SK-N-SH (cell line): ENCODE data around the gene TRIM38. TPM values are rescaled to one million over a fixed set of nuclear protein-coding genes. Genes with fewer than 3 reads are reported as not detected.

ENCODE experiments used
- CTCF ChIA-PET: fragments of 300-600, 350-600 bp; formaldehyde crosslinking; extraction: SDS; loops from one replicate; lab custom pipeline; 2021; lab: Yijun Ruan, JAX
- POLR2A ChIA-PET: fragments of 350-600 bp; sonication (Branson Sonifier 250); formaldehyde crosslinking; extraction: SDS; loops from one replicate; lab custom pipeline; 2020; ENCODE audit warnings: antibody characterized with exemption, inconsistent platforms; lab: Yijun Ruan, JAX
- DNase-seq: peaks from one replicate; pipeline ENCODE4 v3.0.0; 2012
- H2AFZ ChIP-seq: fragments of 200-600 bp; sonication (generic); 2 replicates; pipeline ENCODE4 v1.8.1; 2016; ENCODE audit warnings: antibody characterized with exemption, mild to moderate bottlenecking, low read depth
- H3F3A ChIP-seq: fragments of 200-600 bp; sonication (generic); replicated peaks from 2 replicates; pipeline ENCODE3; 2016; ENCODE audit warnings: antibody characterized with exemption, mild to moderate bottlenecking; ENCODE audit not compliant: insufficient read depth
- H3K27ac ChIP-seq, 2 experiments: fragments of 200-500 bp in 1 of 2; fragments of 200-600 bp in 1 of 2; sonication (Bioruptor generic) in 1 of 2; sonication (generic), shearing (Covaris generic) in 1 of 2; 2 replicates each; pipeline versions ENCODE4 v1.5.1 to v1.6.1; 2014 to 2016; ENCODE audit warnings: low read depth in 2 of 2, inconsistent platforms in 1 of 2, low read length in 1 of 2, mild to moderate bottlenecking in 1 of 2, mixed read lengths in 1 of 2
- H3K27me3 ChIP-seq: fragments of 200-600 bp; sonication (generic), shearing (Covaris generic); 2 replicates; pipeline ENCODE4 v1.6.1; 2016; ENCODE audit warnings: mixed run types; ENCODE audit not compliant: insufficient read depth
- H3K36me3 ChIP-seq, 2 experiments: fragments of 200-500 bp in 1 of 2; fragments of 200-600 bp in 1 of 2; sonication (Bioruptor generic) in 1 of 2; sonication (generic) in 1 of 2; replicated peaks in 1 of 2; 2 replicates each; pipeline versions ENCODE3 to v1.5.1; 2014 to 2016; ENCODE audit warnings: low read length in 1 of 2, mild to moderate bottlenecking in 1 of 2; ENCODE audit not compliant: insufficient read depth in 2 of 2, control insufficient read depth in 1 of 2
- H3K4me1 ChIP-seq, 2 experiments: fragments of 200-500 bp in 1 of 2; fragments of 200-600 bp in 1 of 2; sonication (Bioruptor generic) in 1 of 2; sonication (generic), shearing (Covaris generic) in 1 of 2; 2 replicates each; pipeline versions ENCODE4 v1.5.1 to v1.6.1; 2014 to 2016; ENCODE audit warnings: low read depth in 1 of 2, low read length in 1 of 2, mixed run types in 1 of 2; ENCODE audit not compliant: insufficient read depth in 2 of 2, control insufficient read depth in 1 of 2
- H3K4me2 ChIP-seq: fragments of 200-600 bp; sonication (generic), shearing (Covaris generic); 2 replicates; pipeline ENCODE4 v1.6.1; 2017; ENCODE audit warnings: mixed run types
- H3K4me3 ChIP-seq, 2 experiments: fragments of 200-500 bp in 1 of 2; fragments of 200-600 bp in 1 of 2; sonication (Bioruptor generic) in 1 of 2; sonication (generic), shearing (Covaris generic) in 1 of 2; 2 replicates each; pipeline versions ENCODE4 v1.5.1 to v1.8.1; 2014 to 2016; ENCODE audit warnings: low read depth in 2 of 2, inconsistent platforms in 1 of 2, low read length in 1 of 2, mild to moderate bottlenecking in 1 of 2, mixed read lengths in 1 of 2, moderate library complexity in 1 of 2
- H3K79me2 ChIP-seq: fragments of 200-600 bp; sonication (generic); 2 replicates; pipeline ENCODE4 v1.8.1; 2017; ENCODE audit warnings: mild to moderate bottlenecking; ENCODE audit not compliant: insufficient read depth
- H3K9ac ChIP-seq: fragments of 200-600 bp; sonication (generic); 2 replicates; pipeline ENCODE4 v1.6.1; 2017; ENCODE audit warnings: mixed run types
- H3K9me2 ChIP-seq: fragments of 200-600 bp; sonication (generic); 2 replicates; pipeline ENCODE4 v1.6.1; 2017; ENCODE audit warnings: mixed run types
- H3K9me3 ChIP-seq: fragments of 200-600 bp; sonication (generic); 2 replicates; pipeline ENCODE4 v1.6.1; 2017; ENCODE audit warnings: mixed run types, mild to moderate bottlenecking, moderate library complexity
- H4K20me1 ChIP-seq: fragments of 200-600 bp; sonication (generic); 2 replicates; pipeline ENCODE4 v1.6.1; 2017; ENCODE audit warnings: mild to moderate bottlenecking, mixed run types; ENCODE audit not compliant: insufficient read depth
- CHD2 ChIP-seq: fragments of 150-350 bp; IDR thresholded peaks from 2 replicates; pipeline ENCODE4 v1.6.1; 2018; ENCODE audit warnings: low read length; ENCODE audit not compliant: partially characterized antibody
- EP300 ChIP-seq, 2 experiments: IDR thresholded peaks; 2 replicates each; pipeline versions ENCODE4 v1.4.0 to v1.6.1; 2012; ENCODE audit warnings: borderline replicate concordance in 1 of 2, low read depth in 1 of 2, low read length in 1 of 2
- EZH2phosphoT487 ChIP-seq: fragments of 200-600 bp; sonication (generic); IDR thresholded peaks from 2 replicates; pipeline ENCODE4 v1.6.1; 2017; ENCODE audit warnings: low read depth, mixed run types, mild to moderate bottlenecking, antibody characterized with exemption, moderate library complexity, borderline replicate concordance
- FOXM1 ChIP-seq: IDR thresholded peaks from 2 replicates; pipeline ENCODE4 v1.4.0; 2012; ENCODE audit warnings: low read depth, mild to moderate bottlenecking
- GATA2 ChIP-seq: sonication (generic); formaldehyde crosslinking; IDR thresholded peaks from 2 replicates; pipeline ENCODE4 v1.5.0; 2020; ENCODE audit warnings: mild to moderate bottlenecking, missing genetic modification reagents
- IRF3 ChIP-seq: fragments of 150-350 bp; IDR thresholded peaks from 2 replicates; pipeline ENCODE4 v1.6.1; 2016; ENCODE audit warnings: mild to moderate bottlenecking, low read depth, low read length
- MAX ChIP-seq: IDR thresholded peaks from 2 replicates; pipeline ENCODE4 v1.4.0; 2012; ENCODE audit warnings: low read depth
- NFIC ChIP-seq: IDR thresholded peaks from 2 replicates; pipeline ENCODE4 v1.4.0; 2012; ENCODE audit warnings: borderline replicate concordance
- NRF1 ChIP-seq: IDR thresholded peaks from 2 replicates; pipeline ENCODE4 v1.6.1; 2012; ENCODE audit warnings: low read depth, mild to moderate bottlenecking, low read length
- RAD21 ChIP-seq: IDR thresholded peaks from 2 replicates; pipeline ENCODE4 v1.6.1; 2012; ENCODE audit warnings: mild to moderate bottlenecking, low read length
- RCOR1 ChIP-seq: fragments of 150-350 bp; IDR thresholded peaks from 2 replicates; pipeline ENCODE4 v1.6.1; 2017; ENCODE audit warnings: antibody characterized with exemption, low read length
- SMC3 ChIP-seq: IDR thresholded peaks from 2 replicates; pipeline ENCODE4 v1.6.1; 2012; ENCODE audit warnings: low read depth, low read length, improper control_type of control experiment
- TAF1 ChIP-seq: IDR thresholded peaks from 2 replicates; pipeline ENCODE4 v1.6.1; 2012; ENCODE audit warnings: low read depth, mild to moderate bottlenecking, low read length, moderate library complexity, borderline replicate concordance
- TEAD4 ChIP-seq: IDR thresholded peaks from 2 replicates; pipeline ENCODE4 v1.4.0; 2012; ENCODE audit warnings: mild to moderate bottlenecking, borderline replicate concordance; ENCODE audit not compliant: insufficient read depth
- USF2 ChIP-seq: fragments of 150-350 bp; IDR thresholded peaks from 2 replicates; pipeline ENCODE4 v1.6.1; 2017; ENCODE audit warnings: antibody characterized with exemption, low read length, low read depth, borderline replicate concordance
- YY1 ChIP-seq: IDR thresholded peaks from 2 replicates; pipeline ENCODE4 v1.4.0; 2012; ENCODE audit warnings: low read depth, mild to moderate bottlenecking
- ZBTB33 ChIP-seq: IDR thresholded peaks from 2 replicates; pipeline ENCODE4 v1.4.0; 2012; ENCODE audit warnings: low read depth, borderline replicate concordance
- polyA plus RNA-seq, 3 experiments: library from polyadenylated mRNA; depleted of rRNA; stranded (reverse); fragments of >200 nt; gene quantifications; 2 replicates each; pipeline ENCODE4 v1.2.3, GENCODE V29; 2012

Gene TRIM38
- polyA plus RNA-seq, 1 of the 3 experiments (the other 2 are of a cell fraction), result 0.62 TPM

GRCh38 chr6:26028746-26029569 is 66.4 kb downstream of the TRIM38 start (continued):
- no peak for TF ChIP-seq IRF3
- TF ChIP-seq MAX, result no peak

GRCh38 chr6:26029570-26029856 is 66.9 kb downstream of the TRIM38 start:
- no peaks in the 10 kb centered on the region for H3K79me2 ChIP-seq
- peaks cover 67% of the 10 kb centered on the region for H3F3A ChIP-seq
- peaks cover 15 to 24% of the 10 kb centered on the region in 2 experiments; a peak in 3 of 4 replicates for H3K4me1 ChIP-seq
- no peak overlapping the region; the same call in 1 of the 2 replicates for H3K4me2 ChIP-seq
- no peaks in the 10 kb centered on the region for H3K36me3 ChIP-seq
- ChIA-PET POLR2A (interaction anchor here (4.8 to 7.1 kb wide), 3 partner anchors 8 to 159 kb away, joined by 16 to 166 read pairs (median 114); a partner anchor contains a TSS), CTCF (interaction anchor here (3.5 kb wide), 1 partner anchor 14 kb away, joined by 18 read pairs; a partner anchor contains a TSS)
- H3K27me3 ChIP-seq, result no peaks in the 10 kb centered on the region
- H3K4me3 ChIP-seq, result peak overlapping the region in 1 of 2 experiments; percentile 23; a peak in 1 of 4 replicates
- no peaks in the 10 kb centered on the region for H4K20me1 ChIP-seq
- peak overlapping the region; percentile 92 to 99 for H3K27ac ChIP-seq
- H3K9me2 ChIP-seq, result no peaks in the 10 kb centered on the region
- H3K9ac ChIP-seq, result peak overlapping the region; percentile 21; the same call in 1 of the 2 replicates
- H2AFZ ChIP-seq, result peak overlapping the region; percentile 12; the same call in 1 of the 2 replicates
- no peak for TF ChIP-seq GATA2
- TF ChIP-seq USF2, result no peak
- TF ChIP-seq TEAD4, result no peak
- no peak for TF ChIP-seq MAX
- TF ChIP-seq RCOR1, result no peak
- TF ChIP-seq EZH2phosphoT487, result no peak
- no peak for TF ChIP-seq EP300 (IDR thresholded peaks at IDR 0.05; ENCODE audit: borderline replicate concordance in 1 of 2, low read depth in 1 of 2, low read length in 1 of 2)
- no peak for TF ChIP-seq RAD21
- no peak for TF ChIP-seq ZBTB33
- TF ChIP-seq TAF1, result no peak
- no peak for TF ChIP-seq NFIC
- no peak for TF ChIP-seq NRF1
- no peak for TF ChIP-seq FOXM1
- no peak for TF ChIP-seq CHD2
- no peak for TF ChIP-seq SMC3
- no peak for TF ChIP-seq YY1
- no peaks in the 10 kb centered on the region for H3K9me3 ChIP-seq
- no peak for DNase-seq
